ENCODE measurements around the gene BLOC1S2.
A peak's percentile ranks its signal among the peaks of the same experiment; 100 is the strongest.
"Not testable (repeated sequence)": the region's sequence is repeated elsewhere in the genome, so short reads cannot be mapped to it uniquely, and the experiment has no call there.

BLOC1S2 gene

GRCh38 chr10:100286051-100287033 lies at the start of gene BLOC1S2:
BLOC1S2 (minus strand) TSS chr10:100286680; CDS start chr10:100286659, 21 bp downstream.
- DNase-seq = peak; percentile 90 to 91

GRCh38 chr10:100334762-100335161 lies 48.3 kb upstream of the BLOC1S2 start:
- DNase-seq = no peak

- DNase-seq = no peak
These were observed 47.4 kb upstream of the BLOC1S2 start for GRCh38 chr10:100333661-100334440.

GRCh38 chr10:100333106-100333505 lies 46.6 kb upstream of the BLOC1S2 start:
- no peak for DNase-seq

- DNase-seq = no peak
These were observed 43.6 kb upstream of the BLOC1S2 start, which contains the start of gene PKD2L1 for GRCh38 chr10:100330079-100330478. PKD2L1 (minus strand) TSS chr10:100330228; CDS start chr10:100330103, 125 bp downstream.

GRCh38 chr10:100328198-100328597 lies 41.7 kb upstream of the BLOC1S2 start:
- DNase-seq = no peak

GRCh38 chr10:100327718-100328009 lies 41.2 kb upstream of the BLOC1S2 start:
- no peak for DNase-seq

GRCh38 chr10:100327007-100327717 lies 40.7 kb upstream of the BLOC1S2 start:
- DNase-seq = peak in 1 of 2 donors; percentile 14

- no peak for DNase-seq
These were observed 38.7 kb upstream of the BLOC1S2 start for GRCh38 chr10:100325158-100325557.

- no peak for DNase-seq
These were observed 33.4 kb upstream of the BLOC1S2 start for GRCh38 chr10:100319707-100320402.

GRCh38 chr10:100318207-100318606 lies 31.7 kb upstream of the BLOC1S2 start:
- DNase-seq = no peak

- no peak for DNase-seq
These were observed 29.1 kb upstream of the BLOC1S2 start for GRCh38 chr10:100315615-100316014.

- DNase-seq = no peak
These were observed 24.8 kb upstream of the BLOC1S2 start for GRCh38 chr10:100311298-100311697.

GRCh38 chr10:100307684-100308083 lies 21.2 kb upstream of the BLOC1S2 start:
- DNase-seq = no peak

- DNase-seq = no peak
These were observed 20.4 kb upstream of the BLOC1S2 start for GRCh38 chr10:100306861-100307260.

GRCh38 chr10:100304414-100304813 lies 17.9 kb upstream of the BLOC1S2 start:
- DNase-seq = no peak

- DNase-seq = no peak
These were observed 17.3 kb upstream of the BLOC1S2 start for GRCh38 chr10:100303724-100304319.

GRCh38 chr10:100301123-100301522 lies 14.6 kb upstream of the BLOC1S2 start:
- not testable (repeated sequence) for DNase-seq

- no peak for DNase-seq
These were observed 10.8 kb upstream of the BLOC1S2 start for GRCh38 chr10:100297242-100297641.

GRCh38 chr10:100293066-100293465 lies 6.6 kb upstream of the BLOC1S2 start:
- no peak for DNase-seq

- not testable (repeated sequence) for DNase-seq
These were observed 5.8 kb upstream of the BLOC1S2 start for GRCh38 chr10:100292300-100292699.

GRCh38 chr10:100291356-100291755 lies 4.9 kb upstream of the BLOC1S2 start:
- DNase-seq = no peak
